SK-N-SH treated with all-trans-retinoic acid at 6 μM for 48 hours (cell line): ENCODE measurements around the gene DLG2.
A peak's percentile ranks its signal among the peaks of the same experiment; 100 is the strongest.

Source experiments
- ATAC-seq: fragments of 200-7000 bp; cut with Tn5 transposase; 3 replicates; pipeline ENCODE4 v1.9.1; 2020; ENCODE audit warnings: mild to moderate bottlenecking, moderate library complexity
- ARNTL ChIP-seq: fragments of 450-650 bp; formaldehyde crosslinking; IDR thresholded peaks from 2 replicates; pipeline ENCODE4 v1.5.0; 2020; ENCODE audit warnings: low read depth, mild to moderate bottlenecking, moderate library complexity, borderline replicate concordance
- CSDC2 ChIP-seq: fragments of 250-450 bp; sonication (Bioruptor Pico); IDR thresholded peaks from 2 replicates; pipeline ENCODE4 v1.5.0; 2020; ENCODE audit warnings: mild to moderate bottlenecking, moderate library complexity
- ESRRG ChIP-seq: fragments of 250-450 bp; sonication (Bioruptor Pico); IDR thresholded peaks from 2 replicates; pipeline ENCODE4 v1.6.1; 2021; ENCODE audit warnings: mild to moderate bottlenecking
- GLIS3 ChIP-seq: fragments of 250-450 bp; sonication (Bioruptor Pico); IDR thresholded peaks from 2 replicates; pipeline ENCODE4 v1.5.0; 2020; ENCODE audit warnings: mild to moderate bottlenecking, moderate library complexity
- ISL1 ChIP-seq: fragments of 250-450 bp; sonication (Bioruptor Pico); IDR thresholded peaks from 2 replicates; pipeline ENCODE4 v2.1.2; 2022; ENCODE audit warnings: mild to moderate bottlenecking, moderate library complexity
- RARB ChIP-seq: fragments of 250-450 bp; sonication (Bioruptor Pico); IDR thresholded peaks from 2 replicates; pipeline ENCODE4 v1.8.0; 2021; ENCODE audit warnings: mild to moderate bottlenecking, moderate library complexity
- SNAI2 ChIP-seq: fragments of 250-450 bp; sonication (Bioruptor Pico); IDR thresholded peaks from 2 replicates; pipeline ENCODE4 v1.5.0; 2020; ENCODE audit warnings: mild to moderate bottlenecking, moderate library complexity
- TCF4 ChIP-seq: fragments of 250-450 bp; sonication (Bioruptor Pico); IDR thresholded peaks from 2 replicates; pipeline ENCODE4 v1.8.0; 2021; ENCODE audit warnings: mild to moderate bottlenecking, moderate library complexity, borderline replicate concordance
- TOX ChIP-seq: fragments of 250-450 bp; sonication (Bioruptor Pico); IDR thresholded peaks from 2 replicates; pipeline ENCODE4 v1.8.0; 2021; ENCODE audit warnings: mild to moderate bottlenecking, moderate library complexity, borderline replicate concordance
- ZC3H10 ChIP-seq: fragments of 250-450 bp; sonication (Bioruptor Pico); IDR thresholded peaks from 2 replicates; pipeline ENCODE4 v1.5.1; 2021; ENCODE audit warnings: mild to moderate bottlenecking, moderate library complexity
- ZFP3 ChIP-seq: fragments of 250-450 bp; sonication (Bioruptor Pico); IDR thresholded peaks from 2 replicates; pipeline ENCODE4 v1.5.0; 2020; ENCODE audit warnings: mild to moderate bottlenecking, moderate library complexity
- ZFP30 ChIP-seq: fragments of 450-650 bp; formaldehyde crosslinking; IDR thresholded peaks from 2 replicates; pipeline ENCODE4 v1.5.0; 2022; ENCODE audit warnings: mild to moderate bottlenecking, moderate library complexity
- ZNF565 ChIP-seq: fragments of 450-650 bp; formaldehyde crosslinking; conservative IDR thresholded peaks from 2 replicates; pipeline ENCODE4 v1.5.0; 2020; ENCODE audit warnings: low read depth, mild to moderate bottlenecking, moderate library complexity
- ZNF70 ChIP-seq: fragments of 450-650 bp; formaldehyde crosslinking; IDR thresholded peaks from 2 replicates; pipeline ENCODE4 v1.5.0; 2020; ENCODE audit warnings: mild to moderate bottlenecking, moderate library complexity
- ZNF8 ChIP-seq: fragments of 450-650 bp; formaldehyde crosslinking; IDR thresholded peaks from 2 replicates; pipeline ENCODE4 v1.5.0; 2020; ENCODE audit warnings: mild to moderate bottlenecking, moderate library complexity
- TF ChIP-seq, protein P1 (sequence below): fragments of 250-450 bp; sonication (Bioruptor Pico); IDR thresholded peaks from 2 replicates; pipeline ENCODE4 v1.5.1; 2020; ENCODE audit warnings: low read depth, mild to moderate bottlenecking, moderate library complexity
- TF ChIP-seq, protein P2 (sequence below): fragments of 250-450 bp; sonication (Bioruptor Pico); IDR thresholded peaks from 2 replicates; pipeline ENCODE4 v1.8.0; 2021; ENCODE audit warnings: low read depth, mild to moderate bottlenecking, moderate library complexity, borderline replicate concordance
- TF ChIP-seq, protein P3 (sequence below): fragments of 250-450 bp; sonication (Bioruptor Pico); IDR thresholded peaks from 2 replicates; pipeline ENCODE4 v1.8.0; 2020; ENCODE audit warnings: mild to moderate bottlenecking, moderate library complexity, borderline replicate concordance
- TF ChIP-seq, protein P4 (sequence below): fragments of 250-450 bp; sonication (Bioruptor Pico); IDR thresholded peaks from 2 replicates; pipeline ENCODE4 v1.5.1; 2021; ENCODE audit warnings: mild to moderate bottlenecking, moderate library complexity

DLG2 gene

DNA sequence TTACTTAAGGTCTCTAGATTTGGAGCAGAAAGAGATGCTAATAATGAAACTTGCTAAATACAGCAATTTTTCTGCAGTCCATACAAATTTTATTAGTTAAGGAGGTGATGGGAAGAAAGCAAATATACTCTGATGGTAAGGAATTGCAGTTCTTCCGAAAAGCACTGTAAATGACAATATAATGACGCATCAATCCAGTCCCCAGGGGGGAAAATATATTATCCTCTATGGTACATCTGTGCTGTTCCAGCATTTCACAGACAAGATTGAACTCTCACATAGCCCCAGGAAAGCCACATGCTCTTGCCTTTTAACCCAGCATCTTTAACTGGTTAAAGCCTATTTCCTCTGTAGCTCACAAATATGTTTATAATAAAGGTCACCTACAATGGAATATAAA is 1924.3 kb downstream of the DLG2 start:
- no peak for ATAC-seq
- TF ChIP-seq ZC3H10 (CRISPR knock-in tag), result no peak
- TF ChIP-seq CSDC2, result no peak
- TF ChIP-seq ESRRG (CRISPR knock-in tag), result no peak
- TF ChIP-seq ARNTL (CRISPR knock-in tag), result no peak
- TF ChIP-seq, protein P1, sequence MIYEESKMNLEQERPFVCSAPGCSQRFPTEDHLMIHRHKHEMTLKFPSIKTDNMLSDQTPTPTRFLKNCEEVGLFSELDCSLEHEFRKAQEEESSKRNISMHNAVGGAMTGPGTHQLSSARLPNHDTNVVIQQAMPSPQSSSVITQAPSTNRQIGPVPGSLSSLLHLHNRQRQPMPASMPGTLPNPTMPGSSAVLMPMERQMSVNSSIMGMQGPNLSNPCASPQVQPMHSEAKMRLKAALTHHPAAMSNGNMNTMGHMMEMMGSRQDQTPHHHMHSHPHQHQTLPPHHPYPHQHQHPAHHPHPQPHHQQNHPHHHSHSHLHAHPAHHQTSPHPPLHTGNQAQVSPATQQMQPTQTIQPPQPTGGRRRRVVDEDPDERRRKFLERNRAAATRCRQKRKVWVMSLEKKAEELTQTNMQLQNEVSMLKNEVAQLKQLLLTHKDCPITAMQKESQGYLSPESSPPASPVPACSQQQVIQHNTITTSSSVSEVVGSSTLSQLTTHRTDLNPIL (CRISPR knock-in tag), result no peak
- TF ChIP-seq, all 23 proteins: peak for 0

- TF ChIP-seq ISL1 (no peak), CSDC2 (no peak), ZNF70 (CRISPR knock-in tag) (no peak)
- ATAC-seq, result no peak
These were observed 1929.6 kb downstream of the DLG2 start for GRCh38 chr11:83697518-83697917.

GRCh38 chr11:83695046-83695445 is 1932.1 kb downstream of the DLG2 start:
- no peak for TF ChIP-seq ZNF8 (CRISPR knock-in tag)
- TF ChIP-seq, protein P1 (CRISPR knock-in tag), result no peak
- no peak for TF ChIP-seq GLIS3 (CRISPR knock-in tag)
- no peak for TF ChIP-seq RARB (CRISPR knock-in tag)
- no peak for TF ChIP-seq ISL1
- TF ChIP-seq TCF4 (CRISPR knock-in tag), result no peak
- TF ChIP-seq ESRRG (CRISPR knock-in tag), result no peak
- TF ChIP-seq CSDC2, result no peak
- TF ChIP-seq, protein P2, sequence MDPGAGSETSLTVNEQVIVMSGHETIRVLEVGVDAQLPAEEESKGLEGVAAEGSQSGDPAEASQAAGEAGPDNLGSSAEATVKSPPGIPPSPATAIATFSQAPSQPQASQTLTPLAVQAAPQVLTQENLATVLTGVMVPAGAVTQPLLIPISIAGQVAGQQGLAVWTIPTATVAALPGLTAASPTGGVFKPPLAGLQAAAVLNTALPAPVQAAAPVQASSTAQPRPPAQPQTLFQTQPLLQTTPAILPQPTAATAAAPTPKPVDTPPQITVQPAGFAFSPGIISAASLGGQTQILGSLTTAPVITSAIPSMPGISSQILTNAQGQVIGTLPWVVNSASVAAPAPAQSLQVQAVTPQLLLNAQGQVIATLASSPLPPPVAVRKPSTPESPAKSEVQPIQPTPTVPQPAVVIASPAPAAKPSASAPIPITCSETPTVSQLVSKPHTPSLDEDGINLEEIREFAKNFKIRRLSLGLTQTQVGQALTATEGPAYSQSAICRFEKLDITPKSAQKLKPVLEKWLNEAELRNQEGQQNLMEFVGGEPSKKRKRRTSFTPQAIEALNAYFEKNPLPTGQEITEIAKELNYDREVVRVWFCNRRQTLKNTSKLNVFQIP (CRISPR knock-in tag), result no peak
- TF ChIP-seq, protein P3, sequence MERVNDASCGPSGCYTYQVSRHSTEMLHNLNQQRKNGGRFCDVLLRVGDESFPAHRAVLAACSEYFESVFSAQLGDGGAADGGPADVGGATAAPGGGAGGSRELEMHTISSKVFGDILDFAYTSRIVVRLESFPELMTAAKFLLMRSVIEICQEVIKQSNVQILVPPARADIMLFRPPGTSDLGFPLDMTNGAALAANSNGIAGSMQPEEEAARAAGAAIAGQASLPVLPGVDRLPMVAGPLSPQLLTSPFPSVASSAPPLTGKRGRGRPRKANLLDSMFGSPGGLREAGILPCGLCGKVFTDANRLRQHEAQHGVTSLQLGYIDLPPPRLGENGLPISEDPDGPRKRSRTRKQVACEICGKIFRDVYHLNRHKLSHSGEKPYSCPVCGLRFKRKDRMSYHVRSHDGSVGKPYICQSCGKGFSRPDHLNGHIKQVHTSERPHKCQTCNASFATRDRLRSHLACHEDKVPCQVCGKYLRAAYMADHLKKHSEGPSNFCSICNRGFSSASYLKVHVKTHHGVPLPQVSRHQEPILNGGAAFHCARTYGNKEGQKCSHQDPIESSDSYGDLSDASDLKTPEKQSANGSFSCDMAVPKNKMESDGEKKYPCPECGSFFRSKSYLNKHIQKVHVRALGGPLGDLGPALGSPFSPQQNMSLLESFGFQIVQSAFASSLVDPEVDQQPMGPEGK, result no peak
- TF ChIP-seq ZNF70 (CRISPR knock-in tag), result no peak
- TF ChIP-seq, protein P4, sequence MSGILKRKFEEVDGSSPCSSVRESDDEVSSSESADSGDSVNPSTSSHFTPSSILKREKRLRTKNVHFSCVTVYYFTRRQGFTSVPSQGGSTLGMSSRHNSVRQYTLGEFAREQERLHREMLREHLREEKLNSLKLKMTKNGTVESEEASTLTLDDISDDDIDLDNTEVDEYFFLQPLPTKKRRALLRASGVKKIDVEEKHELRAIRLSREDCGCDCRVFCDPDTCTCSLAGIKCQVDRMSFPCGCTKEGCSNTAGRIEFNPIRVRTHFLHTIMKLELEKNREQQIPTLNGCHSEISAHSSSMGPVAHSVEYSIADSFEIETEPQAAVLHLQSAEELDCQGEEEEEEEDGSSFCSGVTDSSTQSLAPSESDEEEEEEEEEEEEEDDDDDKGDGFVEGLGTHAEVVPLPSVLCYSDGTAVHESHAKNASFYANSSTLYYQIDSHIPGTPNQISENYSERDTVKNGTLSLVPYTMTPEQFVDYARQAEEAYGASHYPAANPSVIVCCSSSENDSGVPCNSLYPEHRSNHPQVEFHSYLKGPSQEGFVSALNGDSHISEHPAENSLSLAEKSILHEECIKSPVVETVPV (CRISPR knock-in tag), result no peak
- TF ChIP-seq ZC3H10 (CRISPR knock-in tag), result no peak
- TF ChIP-seq ZFP30 (CRISPR knock-in tag), result no peak
- no peak for TF ChIP-seq ZNF565 (CRISPR knock-in tag)
- no peak for TF ChIP-seq ZFP3 (CRISPR knock-in tag)
- TF ChIP-seq TOX, result no peak
- TF ChIP-seq SNAI2 (CRISPR knock-in tag), result no peak
- TF ChIP-seq ARNTL (CRISPR knock-in tag), result no peak
- no peak for ATAC-seq

GRCh38 chr11:83694191-83694910 is 1932.8 kb downstream of the DLG2 start:
- TF ChIP-seq ZFP3 (CRISPR knock-in tag) (0 out of 2 replicates have a peak, but pooled peaks have one; percentile 23), ZNF70 (CRISPR knock-in tag) (no peak)
- ATAC-seq, result no peak
